Fibroblast of lung (primary cell): ENCODE data around the gene ATXN7L1. TPM values are rescaled to one million over a fixed set of nuclear protein-coding genes. Genes with fewer than 3 reads are reported as not detected.

Experiments
- DNase-seq, 2 donors: peaks; one replicate each; pipeline versions ENCODE4 v3.0.0 to v3.0.0-alpha.2; 2010; ENCODE audit warnings: low read depth in 2 of 2
- H2AFZ ChIP-seq: 2 replicates; pipeline ENCODE4 v1.5.1; 2012; ENCODE audit warnings: low read length, control low read depth, inconsistent platforms
- H3K27ac ChIP-seq: 2 replicates; pipeline ENCODE4 v1.5.1; 2011; ENCODE audit warnings: low read length, control low read depth; ENCODE audit not compliant: insufficient read depth
- H3K27me3 ChIP-seq: 2 replicates; pipeline ENCODE4 v1.5.1; 2011; ENCODE audit warnings: mild to moderate bottlenecking, low read length; ENCODE audit not compliant: control insufficient read depth, insufficient read depth
- H3K36me3 ChIP-seq: 2 replicates; pipeline ENCODE4 v1.5.1; 2011; ENCODE audit warnings: low read length; ENCODE audit not compliant: control insufficient read depth, insufficient read depth
- H3K4me1 ChIP-seq: 2 replicates; pipeline ENCODE4 v1.5.1; 2011; ENCODE audit warnings: low read length; ENCODE audit not compliant: control insufficient read depth, insufficient read depth; ENCODE audit errors: extremely low read depth
- H3K4me2 ChIP-seq: 2 replicates; pipeline ENCODE4 v1.5.1; 2011; ENCODE audit warnings: low read length, control low read depth; ENCODE audit not compliant: insufficient read depth; ENCODE audit errors: extremely low read depth
- H3K4me3 ChIP-seq, 4 experiments: fragments of 200-600 bp in 1 of 4; sonication (generic) in 1 of 4; replicated peaks in 1 of 4; 2 replicates each; pipeline ENCODE4 v1.5.1; 2011 to 2016; ENCODE audit warnings: low read length in 4 of 4, low read depth in 3 of 4, mild to moderate bottlenecking in 3 of 4, control low read depth in 2 of 4, inconsistent platforms in 1 of 4, mixed read lengths in 1 of 4; ENCODE audit not compliant: insufficient read depth in 1 of 4; ENCODE audit errors: control extremely low read depth in 1 of 4
- H3K79me2 ChIP-seq: 2 replicates; pipeline ENCODE4 v1.5.1; 2012; ENCODE audit warnings: mild to moderate bottlenecking, low read length, inconsistent platforms; ENCODE audit not compliant: control insufficient read depth, insufficient read depth
- H3K9ac ChIP-seq: 2 replicates; pipeline ENCODE4 v1.5.1; 2011; ENCODE audit warnings: mild to moderate bottlenecking, low read length, control low read depth; ENCODE audit not compliant: insufficient read depth
- H3K9me3 ChIP-seq: 2 replicates; pipeline ENCODE4 v1.5.1; 2012; ENCODE audit warnings: low read depth, low read length; ENCODE audit not compliant: control insufficient read depth, insufficient read depth
- H4K20me1 ChIP-seq: 2 replicates; pipeline ENCODE4 v1.5.1; 2011; ENCODE audit warnings: low read length; ENCODE audit not compliant: control insufficient read depth, insufficient read depth; ENCODE audit errors: extremely low read depth
- CTCF ChIP-seq, 2 donors: IDR thresholded peaks in 1 of 2; conservative IDR thresholded peaks in 1 of 2; 1 replicate in 1 of 2; 2 replicates in 1 of 2; pipeline ENCODE4 v1.5.1; 2011 to 2012; ENCODE audit warnings: low read length in 2 of 2, control low read depth in 1 of 2, inconsistent platforms in 1 of 2, low read depth in 1 of 2, mild to moderate bottlenecking in 1 of 2
- EZH2 ChIP-seq: IDR thresholded peaks from 2 replicates; pipeline ENCODE4 v1.5.1; 2012; ENCODE audit warnings: low read length, control low read depth, mild to moderate bottlenecking; ENCODE audit errors: missing control alignments
- polyA plus RNA-seq, 2 donors: library from polyadenylated mRNA; depleted of rRNA in 1 of 2; stranded (reverse) in 1 of 2; unstranded in 1 of 2; fragments of >200 nt; gene quantifications; 2 replicates each; pipeline ENCODE4 v1.2.1, GENCODE V29; 2011 to 2012; ENCODE audit warnings: missing spikeins in 1 of 2
- total RNA-seq: library from RNA; depleted of rRNA; stranded (reverse); fragments of >200 nt; gene quantifications from 2 replicates; pipeline ENCODE4 v1.2.1, GENCODE V29; 2014

ATXN7L1 gene
- total and polyA plus RNA-seq, 2 donors (not counting 1 experiment from before 2014, with no cell fraction given) = 5.1 to 9.4 TPM

- no peak for DNase-seq
- no peaks in the 10 kb centered on the region for H3K79me2 ChIP-seq
- H3K9me3 ChIP-seq = no peaks in the 10 kb centered on the region
- no peak overlapping the region for H3K4me2 ChIP-seq
- no peaks in the 10 kb centered on the region for H3K36me3 ChIP-seq
- H3K27ac ChIP-seq = no peak overlapping the region
- no peaks in the 10 kb centered on the region for H3K27me3 ChIP-seq
- no peak for TF ChIP-seq EZH2
- TF ChIP-seq CTCF (conservative IDR thresholded peaks at IDR 0.05 in 1 of 2, IDR thresholded peaks at IDR 0.05 in 1 of 2; ENCODE audit: low read depth in 1 of 2, low read length in 2 of 2) = no peak
- H4K20me1 ChIP-seq = no peaks in the 10 kb centered on the region
- no peak overlapping the region for H3K4me3 ChIP-seq
- no peak overlapping the region for H3K9ac ChIP-seq
- H2AFZ ChIP-seq = no peak overlapping the region
- no peaks in the 10 kb centered on the region for H3K4me1 ChIP-seq
Measured at GRCh38 chr7:105621176-105621575, 255.2 kb downstream of the ATXN7L1 start.

- Histone ChIP-seq H3K9me3 (no peaks in the 10 kb centered on the region), H3K4me1 (no peaks in the 10 kb centered on the region), H2AFZ (no peak overlapping the region), H3K79me2 (no peaks in the 10 kb centered on the region), H3K9ac (no peak overlapping the region), H3K36me3 (no peaks in the 10 kb centered on the region), H3K4me3 (no peak overlapping the region), H3K27ac (no peak overlapping the region), H4K20me1 (no peaks in the 10 kb centered on the region), H3K4me2 (no peak overlapping the region), H3K27me3 (no peaks in the 10 kb centered on the region)
- DNase-seq = no peak
- TF ChIP-seq CTCF (conservative IDR thresholded peaks at IDR 0.05 in 1 of 2, IDR thresholded peaks at IDR 0.05 in 1 of 2; ENCODE audit: low read depth in 1 of 2, low read length in 2 of 2) (no peak), EZH2 (no peak)
Measured at GRCh38 chr7:105619590-105619989, 256.8 kb downstream of the ATXN7L1 start.

GRCh38 chr7:105618016-105618296 lies 258.4 kb downstream of the ATXN7L1 start:
- no peaks in the 10 kb centered on the region for H4K20me1 ChIP-seq
- no peaks in the 10 kb centered on the region for H3K79me2 ChIP-seq
- no peak overlapping the region for H3K27ac ChIP-seq
- H3K4me1 ChIP-seq = no peaks in the 10 kb centered on the region
- H3K9me3 ChIP-seq = no peaks in the 10 kb centered on the region
- no peak overlapping the region for H3K4me3 ChIP-seq
- no peak for TF ChIP-seq EZH2
- no peak for TF ChIP-seq CTCF (conservative IDR thresholded peaks at IDR 0.05 in 1 of 2, IDR thresholded peaks at IDR 0.05 in 1 of 2; ENCODE audit: low read depth in 1 of 2, low read length in 2 of 2)
- no peak for DNase-seq
- no peak overlapping the region for H3K4me2 ChIP-seq
- H2AFZ ChIP-seq = no peak overlapping the region
- no peaks in the 10 kb centered on the region for H3K36me3 ChIP-seq
- H3K27me3 ChIP-seq = no peaks in the 10 kb centered on the region
- H3K9ac ChIP-seq = no peak overlapping the region
